ENCODE results near the gene LBP. TPM values are rescaled to one million over a fixed set of nuclear protein-coding genes. Genes with fewer than 3 reads are reported as not detected.

Gene LBP
- polyA plus RNA-seq, 1 of the 3 experiments (the other 2 are of a cell fraction) = 0.03 TPM

DNA sequence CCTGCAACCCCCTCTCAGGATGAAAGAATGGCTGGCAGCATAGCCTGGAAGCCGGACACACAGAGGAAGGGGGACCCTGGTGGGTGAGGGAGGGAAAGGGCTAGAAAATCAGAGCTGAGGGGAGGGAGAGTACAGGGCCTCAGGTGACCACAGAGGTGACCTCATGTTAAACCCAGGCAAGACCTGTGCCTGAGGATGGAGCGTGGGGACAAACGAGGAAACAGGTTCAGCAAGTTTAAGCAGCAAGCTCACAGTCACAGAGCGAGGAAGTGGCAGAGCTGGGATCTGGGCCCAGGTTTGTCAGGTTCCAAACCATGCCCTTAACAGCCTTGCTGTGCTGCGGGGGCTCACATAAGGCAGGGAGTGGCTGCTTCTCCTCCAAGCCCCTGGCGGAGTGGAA, 46.3 kb upstream of the LBP start:
- no peaks in the 10 kb centered on the region for H3K36me3 ChIP-seq (replicated peaks in 1 of 2; ENCODE audit: control insufficient read depth in 1 of 2, insufficient read depth in 2 of 2, low read length in 1 of 2)
- no peak overlapping the region for H3K9ac ChIP-seq
- no peaks in the 10 kb centered on the region for H3K27me3 ChIP-seq (ENCODE audit: insufficient read depth)
- no peaks in the 10 kb centered on the region for H3K9me2 ChIP-seq
- H3K4me2 ChIP-seq = no peak overlapping the region
- ChIA-PET CTCF (interaction anchor here (1.2 to 3.2 kb wide), 4 partner anchors 8 to 109 kb away, joined by 3 to 10 read pairs (median 4); no protein-coding TSS in a partner anchor), POLR2A (no interaction called here)
- peaks cover 0 to 10% of the 10 kb centered on the region in 2 experiments; a peak in 1 of 4 replicates for H3K4me1 ChIP-seq (ENCODE audit: control insufficient read depth in 1 of 2, insufficient read depth in 2 of 2, low read depth in 1 of 2, low read length in 1 of 2)
- H4K20me1 ChIP-seq (ENCODE audit: insufficient read depth) = no peaks in the 10 kb centered on the region
- H2AFZ ChIP-seq (ENCODE audit: low read depth) = no peak overlapping the region
- no peaks in the 10 kb centered on the region for H3K9me3 ChIP-seq
- H3K27ac ChIP-seq (ENCODE audit: low read depth in 2 of 2, low read length in 1 of 2) = no peak overlapping the region
- TF ChIP-seq YY1 (IDR thresholded peaks at IDR 0.05; ENCODE audit: low read depth) = no peak
- no peak for TF ChIP-seq JUND (IDR thresholded peaks at IDR 0.05)
- TF ChIP-seq EP300 (IDR thresholded peaks at IDR 0.05; ENCODE audit: borderline replicate concordance in 1 of 2, low read depth in 1 of 2, low read length in 1 of 2) = no peak
- TF ChIP-seq NRF1 (IDR thresholded peaks at IDR 0.05; ENCODE audit: low read depth, low read length) = no peak
- TF ChIP-seq FOXM1 (IDR thresholded peaks at IDR 0.05; ENCODE audit: low read depth) = no peak
- TF ChIP-seq GATA2 (CRISPR knock-in tag; IDR thresholded peaks at IDR 0.05) = no peak
- no peak for TF ChIP-seq FOXJ3 (CRISPR knock-in tag; IDR thresholded peaks at IDR 0.05)
- no peak for TF ChIP-seq GABPA (IDR thresholded peaks at IDR 0.05; ENCODE audit: low read depth)
- no peak overlapping the region for H3K4me3 ChIP-seq (ENCODE audit: low read depth in 2 of 2, low read length in 1 of 2)
- DNase-seq = no peak
- peaks cover 4% of the 10 kb centered on the region for H3F3A ChIP-seq (replicated peaks; ENCODE audit: insufficient read depth)
- H3K79me2 ChIP-seq (ENCODE audit: insufficient read depth) = no peaks in the 10 kb centered on the region
- WGBS (ENCODE audit: low lambda C conversion rate) = 82% methylated on average over 4 of the region's 6 CpGs

DNA sequence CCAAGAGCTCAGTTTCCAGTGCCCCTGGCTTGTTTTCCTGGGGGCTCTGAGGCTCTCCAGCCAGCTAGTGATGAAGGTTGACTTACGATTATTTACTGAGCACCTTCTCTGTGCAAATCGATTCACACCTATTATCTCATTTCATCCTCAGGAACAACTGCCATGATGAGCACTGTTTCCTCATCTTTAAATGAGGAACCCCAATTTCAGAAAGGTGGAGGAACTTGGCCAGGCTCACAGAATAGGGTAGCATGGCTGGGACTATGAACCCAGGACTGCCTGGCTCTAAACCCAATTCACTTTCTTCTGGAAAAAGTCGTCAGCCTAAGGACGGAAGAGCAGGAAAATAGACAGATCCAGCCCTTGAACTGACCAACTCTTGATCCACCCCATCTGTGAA, 45.8 kb upstream of the LBP start:
- Histone ChIP-seq H3K79me2 (ENCODE audit: insufficient read depth) (no peaks in the 10 kb centered on the region), H2AFZ (ENCODE audit: low read depth) (no peak overlapping the region), H4K20me1 (ENCODE audit: insufficient read depth) (no peaks in the 10 kb centered on the region), H3K9me2 (no peaks in the 10 kb centered on the region), H3K4me1 (ENCODE audit: control insufficient read depth in 1 of 2, insufficient read depth in 2 of 2, low read depth in 1 of 2, low read length in 1 of 2) (peaks cover 0 to 10% of the 10 kb centered on the region in 2 experiments; a peak in 1 of 4 replicates), H3K27ac (ENCODE audit: low read depth in 2 of 2, low read length in 1 of 2) (no peak overlapping the region), H3K9ac (no peak overlapping the region), H3K36me3 (replicated peaks in 1 of 2; ENCODE audit: control insufficient read depth in 1 of 2, insufficient read depth in 2 of 2, low read length in 1 of 2) (no peaks in the 10 kb centered on the region), H3K4me2 (no peak overlapping the region), H3K27me3 (ENCODE audit: insufficient read depth) (no peaks in the 10 kb centered on the region), H3K9me3 (no peaks in the 10 kb centered on the region), H3K4me3 (ENCODE audit: low read depth in 2 of 2, low read length in 1 of 2) (no peak overlapping the region), H3F3A (replicated peaks; ENCODE audit: insufficient read depth) (peaks cover 4% of the 10 kb centered on the region)
- no peak for DNase-seq
- POLR2A ChIA-PET = no interaction called here
- CTCF ChIA-PET = interaction anchor here (1.0 to 3.2 kb wide), 5 partner anchors 9 to 108 kb away, joined by 3 to 10 read pairs (median 4); no protein-coding TSS in a partner anchor
- 62% methylated on average over 4 of the region's 4 CpGs for WGBS (ENCODE audit: low lambda C conversion rate)
- TF ChIP-seq, protein P1, sequence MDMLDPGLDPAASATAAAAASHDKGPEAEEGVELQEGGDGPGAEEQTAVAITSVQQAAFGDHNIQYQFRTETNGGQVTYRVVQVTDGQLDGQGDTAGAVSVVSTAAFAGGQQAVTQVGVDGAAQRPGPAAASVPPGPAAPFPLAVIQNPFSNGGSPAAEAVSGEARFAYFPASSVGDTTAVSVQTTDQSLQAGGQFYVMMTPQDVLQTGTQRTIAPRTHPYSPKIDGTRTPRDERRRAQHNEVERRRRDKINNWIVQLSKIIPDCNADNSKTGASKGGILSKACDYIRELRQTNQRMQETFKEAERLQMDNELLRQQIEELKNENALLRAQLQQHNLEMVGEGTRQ (IDR thresholded peaks at IDR 0.05; ENCODE audit: borderline replicate concordance, low read depth, low read length) = no peak
- TF ChIP-seq GABPA (IDR thresholded peaks at IDR 0.05; ENCODE audit: low read depth) (no peak), FOXJ3 (CRISPR knock-in tag; IDR thresholded peaks at IDR 0.05) (no peak), ELF1 (IDR thresholded peaks at IDR 0.05) (no peak), MXI1 (IDR thresholded peaks at IDR 0.05; ENCODE audit: low read depth, low read length) (no peak), SMC3 (IDR thresholded peaks at IDR 0.05; ENCODE audit: low read depth, low read length) (no peak), POLR2AphosphoS5 (IDR thresholded peaks at IDR 0.05; ENCODE audit: low read depth, low read length) (no peak), JUND (IDR thresholded peaks at IDR 0.05) (no peak), FOSL2 (IDR thresholded peaks at IDR 0.05; ENCODE audit: borderline replicate concordance, low read depth) (no peak), MEF2A (IDR thresholded peaks at IDR 0.05; ENCODE audit: borderline replicate concordance, low read depth) (no peak)
- TF ChIP-seq, protein P2, sequence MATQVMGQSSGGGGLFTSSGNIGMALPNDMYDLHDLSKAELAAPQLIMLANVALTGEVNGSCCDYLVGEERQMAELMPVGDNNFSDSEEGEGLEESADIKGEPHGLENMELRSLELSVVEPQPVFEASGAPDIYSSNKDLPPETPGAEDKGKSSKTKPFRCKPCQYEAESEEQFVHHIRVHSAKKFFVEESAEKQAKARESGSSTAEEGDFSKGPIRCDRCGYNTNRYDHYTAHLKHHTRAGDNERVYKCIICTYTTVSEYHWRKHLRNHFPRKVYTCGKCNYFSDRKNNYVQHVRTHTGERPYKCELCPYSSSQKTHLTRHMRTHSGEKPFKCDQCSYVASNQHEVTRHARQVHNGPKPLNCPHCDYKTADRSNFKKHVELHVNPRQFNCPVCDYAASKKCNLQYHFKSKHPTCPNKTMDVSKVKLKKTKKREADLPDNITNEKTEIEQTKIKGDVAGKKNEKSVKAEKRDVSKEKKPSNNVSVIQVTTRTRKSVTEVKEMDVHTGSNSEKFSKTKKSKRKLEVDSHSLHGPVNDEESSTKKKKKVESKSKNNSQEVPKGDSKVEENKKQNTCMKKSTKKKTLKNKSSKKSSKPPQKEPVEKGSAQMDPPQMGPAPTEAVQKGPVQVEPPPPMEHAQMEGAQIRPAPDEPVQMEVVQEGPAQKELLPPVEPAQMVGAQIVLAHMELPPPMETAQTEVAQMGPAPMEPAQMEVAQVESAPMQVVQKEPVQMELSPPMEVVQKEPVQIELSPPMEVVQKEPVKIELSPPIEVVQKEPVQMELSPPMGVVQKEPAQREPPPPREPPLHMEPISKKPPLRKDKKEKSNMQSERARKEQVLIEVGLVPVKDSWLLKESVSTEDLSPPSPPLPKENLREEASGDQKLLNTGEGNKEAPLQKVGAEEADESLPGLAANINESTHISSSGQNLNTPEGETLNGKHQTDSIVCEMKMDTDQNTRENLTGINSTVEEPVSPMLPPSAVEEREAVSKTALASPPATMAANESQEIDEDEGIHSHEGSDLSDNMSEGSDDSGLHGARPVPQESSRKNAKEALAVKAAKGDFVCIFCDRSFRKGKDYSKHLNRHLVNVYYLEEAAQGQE (IDR thresholded peaks at IDR 0.05; ENCODE audit: low read depth, low read length) = no peak
